22Rv1 (cell line): ENCODE measurements around the gene BCKDHB.

Source experiments
- ZFX ChIP-seq: fragments of 450-650 bp; IDR thresholded peaks from 2 replicates; pipeline ENCODE4 v1.6.1; 2017; ENCODE audit warnings: antibody characterized with exemption, borderline replicate concordance
- TF ChIP-seq, protein P1 (sequence below): fragments of 450-650 bp; IDR thresholded peaks from 2 replicates; pipeline ENCODE4 v1.5.1; 2017; ENCODE audit warnings: mild to moderate bottlenecking

- TF ChIP-seq, protein P1, sequence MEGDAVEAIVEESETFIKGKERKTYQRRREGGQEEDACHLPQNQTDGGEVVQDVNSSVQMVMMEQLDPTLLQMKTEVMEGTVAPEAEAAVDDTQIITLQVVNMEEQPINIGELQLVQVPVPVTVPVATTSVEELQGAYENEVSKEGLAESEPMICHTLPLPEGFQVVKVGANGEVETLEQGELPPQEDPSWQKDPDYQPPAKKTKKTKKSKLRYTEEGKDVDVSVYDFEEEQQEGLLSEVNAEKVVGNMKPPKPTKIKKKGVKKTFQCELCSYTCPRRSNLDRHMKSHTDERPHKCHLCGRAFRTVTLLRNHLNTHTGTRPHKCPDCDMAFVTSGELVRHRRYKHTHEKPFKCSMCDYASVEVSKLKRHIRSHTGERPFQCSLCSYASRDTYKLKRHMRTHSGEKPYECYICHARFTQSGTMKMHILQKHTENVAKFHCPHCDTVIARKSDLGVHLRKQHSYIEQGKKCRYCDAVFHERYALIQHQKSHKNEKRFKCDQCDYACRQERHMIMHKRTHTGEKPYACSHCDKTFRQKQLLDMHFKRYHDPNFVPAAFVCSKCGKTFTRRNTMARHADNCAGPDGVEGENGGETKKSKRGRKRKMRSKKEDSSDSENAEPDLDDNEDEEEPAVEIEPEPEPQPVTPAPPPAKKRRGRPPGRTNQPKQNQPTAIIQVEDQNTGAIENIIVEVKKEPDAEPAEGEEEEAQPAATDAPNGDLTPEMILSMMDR = no peak
- TF ChIP-seq ZFX = no peak
These were observed 45.7 kb upstream of the BCKDHB start for GRCh38 chr6:80060774-80061173.
